Heart right ventricle (tissue), 16 donors: ENCODE data around the gene SARS2. TPM values are rescaled to one million over a fixed set of nuclear protein-coding genes. Genes with fewer than 3 reads are reported as not detected.
"Not testable (repeated sequence)": the region's sequence is repeated elsewhere in the genome, so short reads cannot be mapped to it uniquely, and the experiment has no call there.

ENCODE experiments used
- ATAC-seq, 8 donors: fragments of 200-7000 bp; cut with Tn5 transposase; one replicate each; pipeline ENCODE4 v1.9.1; 2020; ENCODE audit warnings: mild to moderate bottlenecking in 8 of 8, moderate library complexity in 8 of 8, moderate number of reproducible peaks in 1 of 8
- DNase-seq, 2 donors: peaks; one replicate each; pipeline ENCODE4 v3.0.0-alpha.2; 2020
- H3K27ac ChIP-seq, 10 donors: fragments of 200-600 bp; sonication (generic) in 2 of 10; one replicate each; pipeline versions ENCODE4 v1.5.0 to v1.8.0; 2020 to 2022; ENCODE audit warnings: mild to moderate bottlenecking in 3 of 10
- H3K27me3 ChIP-seq, 7 donors: fragments of 200-600 bp; one replicate each; pipeline ENCODE4 v1.8.0; 2021 to 2022; ENCODE audit warnings: mild to moderate bottlenecking in 2 of 7
- H3K36me3 ChIP-seq, 9 donors: fragments of 200-600 bp; sonication (generic) in 1 of 9; one replicate each; pipeline versions ENCODE4 v1.5.0 to v1.8.0; 2020 to 2022; ENCODE audit warnings: mild to moderate bottlenecking in 2 of 9
- H3K4me1 ChIP-seq, 9 donors: fragments of 200-600 bp; sonication (generic) in 1 of 9; one replicate each; pipeline versions ENCODE4 v1.5.0 to v1.8.0; 2020 to 2022; ENCODE audit warnings: mild to moderate bottlenecking in 4 of 9
- H3K4me3 ChIP-seq, 10 donors: fragments of 200-600 bp; sonication (generic) in 2 of 10; one replicate each; pipeline versions ENCODE4 v1.5.0 to v1.8.0; 2020 to 2022; ENCODE audit warnings: mild to moderate bottlenecking in 7 of 10, moderate library complexity in 2 of 10
- H3K9me3 ChIP-seq, 11 donors: fragments of 200-600 bp in 10 of 11; sonication (generic) in 2 of 11; one replicate each; pipeline versions ENCODE4 v1.5.0 to v1.8.0; 2013 to 2022; ENCODE audit warnings: mild to moderate bottlenecking in 2 of 11, control low read depth in 1 of 11, moderate library complexity in 1 of 11
- WGBS, 2 donors: extraction: QIAGEN DNeasy Blood & Tissue Kit; methylation state at CpG; one replicate each; pipeline ENCODE4 v1.1.7; 2013; ENCODE audit warnings: inconsistent platforms in 1 of 2; 5-methylcytosine and 5-hydroxymethylcytosine counted together
- intact Hi-C, 10 donors: fragments of 100-400 bp; cut with DNase I; formaldehyde crosslinking; loops; one replicate each; pipeline versions ENCODE4 v1.11.1 to v1.14.2; 2022
- polyA plus RNA-seq, 2 donors: library from polyadenylated mRNA; stranded (reverse); fragments of 200-250 nt; gene quantifications; one replicate each; pipeline ENCODE4 v1.2.3, GENCODE V29; 2013
- total RNA-seq, 10 donors: library from RNA; stranded (reverse); fragmentation: NEBNext Ultra II Directional in 3 of 10; extraction: Animal tissue kit (Norgen Biotek cat#: 25700) in 3 of 10; gene quantifications; one replicate each; pipeline versions ENCODE4 v1.2.1 to v1.2.4, GENCODE V29; 2021 to 2023
- TF ChIP-seq, protein P1 (sequence below), 9 donors: fragments of 200-600 bp; sonication (generic) in 2 of 9; IDR thresholded peaks; one replicate each; pipeline versions ENCODE4 v1.5.0 to v1.8.0; 2021 to 2022; ENCODE audit warnings: antibody characterized with exemption in 9 of 9, mild to moderate bottlenecking in 5 of 9, moderate library complexity in 1 of 9
- donor health status: Arrhythmogenic right ventricular cardiomyopathy.
- donor health status: ischemic (EF 13 %, LVEDD 7.1; RV severe dilation, severe dysfunction).
- donor health status: healthy with polysubstance abuse.
- donor health status: DM: no; HTN: yes; CAD: no.
- donor health status: DM: no; HTN: no; CAD: no.
- donor health status: ischemic (EF 25% LVEDD 6.9; RV normal size, moderate dysfunction).
- donor health status: ischemic (EF 25% LVEDD 5.7; RV mildly dilated, moderate dysfunction).
- donor health status: healthy.
- donor health status: DM: yes; HTN: yes; CAD: no.
- donor health status: Ischemic cardiomyopathy.
- donor health status: ischemic (EF 35%, LVEDD 5.7; RV mildly dilated, moderate dysfunction).
- donor health status: nonischemic (EF 11% LVEDD 7.7; RV severe dilation, severe dysfunction).
- donor health status: DM: yes; HTN: yes; CAD: no.
- donor health status: PGD.
- donor health status: ischemic (EF 29% LVEDD 5.4; RV normal size, mild dysfunction).
- donor health status: nonischemic (EF 23%, LVEDD 6.1; RV moderate dilation, normal function).

The SARS2 gene
- total and polyA plus RNA-seq, 12 donors: 10.4 to 51.9 (median 18.9) TPM

DNA sequence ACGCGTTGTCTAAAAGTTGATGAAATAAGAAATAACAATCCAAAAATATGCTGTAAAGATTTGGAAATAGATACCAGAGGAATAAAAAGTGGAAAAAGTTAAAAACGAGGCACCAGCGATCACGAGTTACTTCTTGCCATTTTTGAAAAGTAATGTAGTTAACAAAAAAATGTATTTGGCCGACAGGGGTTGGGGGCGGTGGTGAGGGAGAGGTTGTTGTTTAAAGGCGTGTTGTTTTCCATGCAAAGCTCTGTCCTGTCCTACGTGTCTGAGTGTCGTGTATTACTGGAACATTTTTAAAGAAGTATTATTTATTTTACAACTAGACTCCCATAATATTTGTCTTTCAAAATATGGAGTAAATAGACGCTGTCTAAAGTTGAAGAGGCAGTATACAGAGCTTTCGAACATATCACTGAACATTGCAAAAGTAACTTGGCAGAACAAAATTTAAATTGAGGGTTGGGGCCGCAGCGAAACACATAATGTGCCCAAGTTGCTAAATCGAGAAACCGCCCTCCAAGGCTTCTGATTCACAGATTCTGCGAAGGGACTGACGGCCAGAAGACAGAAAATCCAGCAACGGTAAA, 44.2 kb upstream of the SARS2 start:
- Histone ChIP-seq H3K27ac (peak overlapping the region; percentile 4 to 87 (median 78)), H3K4me1 (peaks cover 0 to 17% (median 5%) of the 10 kb centered on the region in 9 donors), H3K4me3 (peak overlapping the region; percentile 38 to 73 (median 60)), H3K27me3 (peaks cover 0 to 29% (median 20%) of the 10 kb centered on the region in 7 donors), H3K9me3 (peaks cover 0 to under 1% (median 0%) of the 10 kb centered on the region in 11 donors), H3K36me3 (no peaks in the 10 kb centered on the region)
- DNase-seq: no peak
- intact Hi-C loops: loop anchor here in 2 of 10 donors (10.0 kb wide), 2 partner anchors 350 to 360 kb away; partner anchors contain the start of genes GMFG (in 1 of the 2) and LRFN1 (in 1 of the 2)
- peak in 1 of 8 donors; percentile 11 for ATAC-seq
- 49 to 53% methylated on average over 19 of the region's 19 CpGs for WGBS, 2 donors
- TF ChIP-seq, protein P1, sequence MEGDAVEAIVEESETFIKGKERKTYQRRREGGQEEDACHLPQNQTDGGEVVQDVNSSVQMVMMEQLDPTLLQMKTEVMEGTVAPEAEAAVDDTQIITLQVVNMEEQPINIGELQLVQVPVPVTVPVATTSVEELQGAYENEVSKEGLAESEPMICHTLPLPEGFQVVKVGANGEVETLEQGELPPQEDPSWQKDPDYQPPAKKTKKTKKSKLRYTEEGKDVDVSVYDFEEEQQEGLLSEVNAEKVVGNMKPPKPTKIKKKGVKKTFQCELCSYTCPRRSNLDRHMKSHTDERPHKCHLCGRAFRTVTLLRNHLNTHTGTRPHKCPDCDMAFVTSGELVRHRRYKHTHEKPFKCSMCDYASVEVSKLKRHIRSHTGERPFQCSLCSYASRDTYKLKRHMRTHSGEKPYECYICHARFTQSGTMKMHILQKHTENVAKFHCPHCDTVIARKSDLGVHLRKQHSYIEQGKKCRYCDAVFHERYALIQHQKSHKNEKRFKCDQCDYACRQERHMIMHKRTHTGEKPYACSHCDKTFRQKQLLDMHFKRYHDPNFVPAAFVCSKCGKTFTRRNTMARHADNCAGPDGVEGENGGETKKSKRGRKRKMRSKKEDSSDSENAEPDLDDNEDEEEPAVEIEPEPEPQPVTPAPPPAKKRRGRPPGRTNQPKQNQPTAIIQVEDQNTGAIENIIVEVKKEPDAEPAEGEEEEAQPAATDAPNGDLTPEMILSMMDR (IDR thresholded peaks at IDR 0.05): no peak

DNA sequence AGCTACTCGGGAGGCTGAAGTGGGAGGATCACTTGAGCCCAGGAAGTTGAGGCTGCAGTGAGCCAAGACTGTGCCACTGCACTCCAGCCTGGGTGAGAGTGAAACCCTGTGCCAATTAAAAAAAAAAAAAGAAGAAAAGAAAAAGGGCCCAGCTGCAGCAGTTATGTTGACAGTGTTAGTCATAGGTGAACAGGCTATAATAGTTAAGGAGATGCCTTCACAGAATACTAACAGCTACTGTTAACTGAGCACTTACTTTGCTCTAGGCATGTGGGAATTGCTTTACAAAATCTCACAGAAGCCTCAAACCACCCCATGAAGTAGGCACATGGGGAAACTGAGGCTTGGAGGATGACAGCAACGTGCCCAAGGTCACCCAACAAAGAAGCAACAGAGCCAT, 41.1 kb upstream of the SARS2 start:
- H3K36me3 ChIP-seq: peaks cover 0 to 5% (median 0%) of the 10 kb centered on the region in 9 donors
- DNase-seq (no peak), ATAC-seq (no peak)
- peaks cover 0 to 17% (median 5%) of the 10 kb centered on the region in 9 donors for H3K4me1 ChIP-seq
- TF ChIP-seq, protein P1 (IDR thresholded peaks at IDR 0.05): no peak
- intact Hi-C loops: loop anchor here in 2 of 10 donors (10.0 kb wide), 2 partner anchors 353 to 363 kb away; partner anchors contain the start of genes GMFG (in 1 of the 2) and LRFN1 (in 1 of the 2)
- no peak overlapping the region for H3K4me3 ChIP-seq
- no peaks in the 10 kb centered on the region for H3K9me3 ChIP-seq
- 89 to 91% methylated on average over 2 of the region's 2 CpGs for WGBS, 2 donors
- H3K27me3 ChIP-seq: peaks cover 0 to 22% (median 15%) of the 10 kb centered on the region in 7 donors
- H3K27ac ChIP-seq: no peak overlapping the region

DNA sequence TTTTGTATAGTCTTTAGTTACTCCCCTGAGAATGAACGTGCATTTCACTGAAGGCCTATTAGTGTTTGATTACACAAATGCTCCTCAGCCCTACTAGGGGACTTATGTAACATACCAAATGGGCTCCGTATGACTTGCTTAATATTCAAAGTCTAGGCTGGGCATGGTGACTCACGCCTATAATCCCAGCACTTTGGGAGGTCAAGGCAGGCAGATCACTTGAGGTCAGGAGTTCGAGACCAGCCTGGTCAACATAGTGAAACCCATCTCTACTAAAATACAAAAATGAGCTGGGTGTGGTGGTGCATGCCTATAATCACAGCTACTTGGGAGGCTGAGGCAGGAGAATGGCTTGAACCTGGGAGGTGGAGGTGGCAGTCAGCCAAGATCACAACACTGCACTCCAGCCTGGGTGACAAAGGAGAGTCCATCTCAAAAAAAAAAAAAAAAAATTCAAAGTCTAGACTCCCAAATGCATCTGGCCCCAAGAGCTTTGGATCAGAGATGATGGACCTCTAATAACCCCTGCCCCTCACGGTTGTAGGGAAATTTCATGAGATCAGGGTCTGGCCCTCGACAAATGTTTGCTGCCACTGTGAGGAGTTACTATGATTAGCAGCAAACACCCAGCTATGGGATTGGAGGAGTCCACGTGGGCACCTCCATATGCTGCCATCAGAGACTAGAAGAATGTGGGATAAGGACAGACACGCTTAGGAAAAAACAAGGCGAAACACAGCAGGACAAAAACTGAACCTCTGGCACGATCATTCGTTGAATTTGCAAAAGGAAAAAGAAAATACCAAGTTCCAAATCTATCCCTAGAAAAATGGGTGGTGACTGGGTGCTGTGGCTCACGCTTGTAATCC, 40.3 kb upstream of the SARS2 start:
- ATAC-seq (no peak), DNase-seq (no peak)
- WGBS, 2 donors: 83 to 84% methylated on average over 12 of the region's 12 CpGs
- intact Hi-C loops: loop anchor here in 2 of 10 donors (10.0 kb wide), 2 partner anchors 354 to 364 kb away; partner anchors contain the start of genes GMFG (in 1 of the 2) and LRFN1 (in 1 of the 2)
- Histone ChIP-seq H3K9me3 (no peaks in the 10 kb centered on the region), H3K27ac (no peak overlapping the region), H3K4me3 (no peak overlapping the region), H3K36me3 (peaks cover 0 to 5% (median 0%) of the 10 kb centered on the region in 9 donors), H3K27me3 (peaks cover 0 to 14% (median 8%) of the 10 kb centered on the region in 7 donors), H3K4me1 (peaks cover 0 to 11% (median 2%) of the 10 kb centered on the region in 9 donors)
- TF ChIP-seq, protein P1 (IDR thresholded peaks at IDR 0.05): no peak

DNA sequence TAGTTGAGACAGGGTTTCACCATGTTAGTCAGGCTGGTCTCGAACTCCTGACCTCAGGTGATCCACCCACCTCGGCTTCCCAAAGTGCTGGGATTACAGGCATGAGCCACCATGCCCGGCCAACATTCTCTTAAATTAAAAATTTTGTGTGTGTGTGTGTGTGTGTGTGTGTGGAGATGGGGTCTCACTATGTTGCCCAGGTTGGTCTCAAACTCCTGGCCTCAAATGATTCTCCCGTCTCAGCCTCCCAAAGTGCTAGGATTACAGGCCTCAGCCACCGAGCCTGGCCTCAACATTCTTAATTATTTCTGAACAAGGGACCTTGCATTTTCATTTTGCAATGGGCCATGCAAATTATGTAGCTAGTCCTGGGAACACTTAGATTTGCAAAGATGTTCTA, 35.6 kb upstream of the SARS2 start:
- not testable (repeated sequence) for H3K9me3 ChIP-seq, DNase-seq, ATAC-seq, H3K36me3 ChIP-seq, H3K27me3 ChIP-seq, H3K27ac ChIP-seq, H3K4me3 ChIP-seq
- WGBS, 2 donors: 94 to 95% methylated on average over 5 of the region's 5 CpGs
- intact Hi-C loops: loop anchor here in 1 of 10 donors (10.0 kb wide), 1 partner anchor 359 kb away; the partner anchor contains the start of gene LRFN1
- H3K4me1 ChIP-seq: peaks cover 0 to 11% (median 3%) of the 10 kb centered on the region in 9 donors
